ENCODE measurements around the gene CTNNA2. TPM values are rescaled to one million over a fixed set of nuclear protein-coding genes. Genes with fewer than 3 reads are reported as not detected.

CTNNA2 gene
- polyA plus RNA-seq, 1 of the 3 experiments (the other 2 are of a cell fraction), result 0.30 TPM

- POLR2A ChIA-PET, result no interaction called here
- Histone ChIP-seq H3K36me3 (replicated peaks in 1 of 2; ENCODE audit: control insufficient read depth in 1 of 2, insufficient read depth in 2 of 2, low read length in 1 of 2) (no peaks in the 10 kb centered on the region), H3K79me2 (ENCODE audit: insufficient read depth) (no peaks in the 10 kb centered on the region), H2AFZ (ENCODE audit: low read depth) (no peak overlapping the region), H3F3A (replicated peaks; ENCODE audit: insufficient read depth) (no peaks in the 10 kb centered on the region), H4K20me1 (ENCODE audit: insufficient read depth) (no peaks in the 10 kb centered on the region), H3K4me3 (ENCODE audit: low read depth in 2 of 2, low read length in 1 of 2) (no peak overlapping the region), H3K9me3 (no peaks in the 10 kb centered on the region), H3K9me2 (no peaks in the 10 kb centered on the region), H3K27me3 (ENCODE audit: insufficient read depth) (no peaks in the 10 kb centered on the region), H3K27ac (ENCODE audit: low read depth in 2 of 2, low read length in 1 of 2) (peak overlapping the region in 1 of 2 experiments; percentile 37; a peak in 2 of 4 replicates), H3K4me2 (0 out of 2 replicates have a peak overlapping the region, but pooled peaks have one; percentile 45), H3K4me1 (ENCODE audit: control insufficient read depth in 1 of 2, insufficient read depth in 2 of 2, low read depth in 1 of 2, low read length in 1 of 2) (peaks cover 0 to 8% of the 10 kb centered on the region in 2 experiments; a peak in 1 of 4 replicates), H3K9ac (no peak overlapping the region)
- WGBS (ENCODE audit: low lambda C conversion rate), result 15% methylated on average over 1 of the region's 1 CpG
- no peak for DNase-seq
- CTCF ChIA-PET, result no interaction called here
- TF ChIP-seq FOSL2 (IDR thresholded peaks at IDR 0.05; ENCODE audit: borderline replicate concordance, low read depth) (peak; percentile 79), GATA2 (CRISPR knock-in tag; IDR thresholded peaks at IDR 0.05) (no peak), MEF2A (IDR thresholded peaks at IDR 0.05; ENCODE audit: borderline replicate concordance, low read depth) (0 out of 2 replicates have a peak, but pooled peaks have one; percentile 35), TAF1 (IDR thresholded peaks at IDR 0.05; ENCODE audit: borderline replicate concordance, low read depth, low read length) (no peak), RCOR1 (IDR thresholded peaks at IDR 0.05; ENCODE audit: low read length) (no peak), SIN3A (IDR thresholded peaks at IDR 0.05; ENCODE audit: borderline replicate concordance, low read depth, low read length) (no peak), SMC3 (IDR thresholded peaks at IDR 0.05; ENCODE audit: low read depth, low read length) (no peak), TCF12 (IDR thresholded peaks at IDR 0.05) (peak; percentile 57), YY1 (IDR thresholded peaks at IDR 0.05; ENCODE audit: low read depth) (no peak), EZH2phosphoT487 (IDR thresholded peaks at IDR 0.05; ENCODE audit: borderline replicate concordance, low read depth) (no peak), RFX5 (IDR thresholded peaks at IDR 0.05; ENCODE audit: low read length) (no peak), MXI1 (IDR thresholded peaks at IDR 0.05; ENCODE audit: low read depth, low read length) (no peak), MAX (IDR thresholded peaks at IDR 0.05; ENCODE audit: low read depth) (no peak), GABPA (IDR thresholded peaks at IDR 0.05; ENCODE audit: low read depth) (no peak), EP300 (IDR thresholded peaks at IDR 0.05; ENCODE audit: borderline replicate concordance in 1 of 2, low read depth in 1 of 2, low read length in 1 of 2) (peak in 1 of 2 experiments; percentile 46; a peak in 1 of 4 replicates), FOXM1 (IDR thresholded peaks at IDR 0.05; ENCODE audit: low read depth) (no peak), FOXJ3 (CRISPR knock-in tag; IDR thresholded peaks at IDR 0.05) (no peak), ELF1 (IDR thresholded peaks at IDR 0.05) (no peak), RAD21 (IDR thresholded peaks at IDR 0.05; ENCODE audit: low read length) (no peak), NRF1 (IDR thresholded peaks at IDR 0.05; ENCODE audit: low read depth, low read length) (no peak), TEAD4 (IDR thresholded peaks at IDR 0.05; ENCODE audit: borderline replicate concordance, insufficient read depth) (no peak), CHD2 (IDR thresholded peaks at IDR 0.05; ENCODE audit: low read length, partially characterized antibody) (no peak), JUND (IDR thresholded peaks at IDR 0.05) (peak; percentile 41; the same call in 1 of the 2 replicates), RXRA (IDR thresholded peaks at IDR 0.05; ENCODE audit: borderline replicate concordance, low read depth) (no peak)
- TF ChIP-seq, protein P1, sequence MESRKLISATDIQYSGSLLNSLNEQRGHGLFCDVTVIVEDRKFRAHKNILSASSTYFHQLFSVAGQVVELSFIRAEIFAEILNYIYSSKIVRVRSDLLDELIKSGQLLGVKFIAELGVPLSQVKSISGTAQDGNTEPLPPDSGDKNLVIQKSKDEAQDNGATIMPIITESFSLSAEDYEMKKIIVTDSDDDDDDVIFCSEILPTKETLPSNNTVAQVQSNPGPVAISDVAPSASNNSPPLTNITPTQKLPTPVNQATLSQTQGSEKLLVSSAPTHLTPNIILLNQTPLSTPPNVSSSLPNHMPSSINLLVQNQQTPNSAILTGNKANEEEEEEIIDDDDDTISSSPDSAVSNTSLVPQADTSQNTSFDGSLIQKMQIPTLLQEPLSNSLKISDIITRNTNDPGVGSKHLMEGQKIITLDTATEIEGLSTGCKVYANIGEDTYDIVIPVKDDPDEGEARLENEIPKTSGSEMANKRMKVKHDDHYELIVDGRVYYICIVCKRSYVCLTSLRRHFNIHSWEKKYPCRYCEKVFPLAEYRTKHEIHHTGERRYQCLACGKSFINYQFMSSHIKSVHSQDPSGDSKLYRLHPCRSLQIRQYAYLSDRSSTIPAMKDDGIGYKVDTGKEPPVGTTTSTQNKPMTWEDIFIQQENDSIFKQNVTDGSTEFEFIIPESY (IDR thresholded peaks at IDR 0.05; ENCODE audit: borderline replicate concordance, low read depth), result no peak
- TF ChIP-seq, protein P2, sequence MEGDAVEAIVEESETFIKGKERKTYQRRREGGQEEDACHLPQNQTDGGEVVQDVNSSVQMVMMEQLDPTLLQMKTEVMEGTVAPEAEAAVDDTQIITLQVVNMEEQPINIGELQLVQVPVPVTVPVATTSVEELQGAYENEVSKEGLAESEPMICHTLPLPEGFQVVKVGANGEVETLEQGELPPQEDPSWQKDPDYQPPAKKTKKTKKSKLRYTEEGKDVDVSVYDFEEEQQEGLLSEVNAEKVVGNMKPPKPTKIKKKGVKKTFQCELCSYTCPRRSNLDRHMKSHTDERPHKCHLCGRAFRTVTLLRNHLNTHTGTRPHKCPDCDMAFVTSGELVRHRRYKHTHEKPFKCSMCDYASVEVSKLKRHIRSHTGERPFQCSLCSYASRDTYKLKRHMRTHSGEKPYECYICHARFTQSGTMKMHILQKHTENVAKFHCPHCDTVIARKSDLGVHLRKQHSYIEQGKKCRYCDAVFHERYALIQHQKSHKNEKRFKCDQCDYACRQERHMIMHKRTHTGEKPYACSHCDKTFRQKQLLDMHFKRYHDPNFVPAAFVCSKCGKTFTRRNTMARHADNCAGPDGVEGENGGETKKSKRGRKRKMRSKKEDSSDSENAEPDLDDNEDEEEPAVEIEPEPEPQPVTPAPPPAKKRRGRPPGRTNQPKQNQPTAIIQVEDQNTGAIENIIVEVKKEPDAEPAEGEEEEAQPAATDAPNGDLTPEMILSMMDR (IDR thresholded peaks at IDR 0.05), result no peak
- TF ChIP-seq, protein P3, sequence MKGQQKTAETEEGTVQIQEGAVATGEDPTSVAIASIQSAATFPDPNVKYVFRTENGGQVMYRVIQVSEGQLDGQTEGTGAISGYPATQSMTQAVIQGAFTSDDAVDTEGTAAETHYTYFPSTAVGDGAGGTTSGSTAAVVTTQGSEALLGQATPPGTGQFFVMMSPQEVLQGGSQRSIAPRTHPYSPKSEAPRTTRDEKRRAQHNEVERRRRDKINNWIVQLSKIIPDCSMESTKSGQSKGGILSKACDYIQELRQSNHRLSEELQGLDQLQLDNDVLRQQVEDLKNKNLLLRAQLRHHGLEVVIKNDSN (IDR thresholded peaks at IDR 0.05; ENCODE audit: borderline replicate concordance, low read depth), result no peak
- TF ChIP-seq, protein P4, sequence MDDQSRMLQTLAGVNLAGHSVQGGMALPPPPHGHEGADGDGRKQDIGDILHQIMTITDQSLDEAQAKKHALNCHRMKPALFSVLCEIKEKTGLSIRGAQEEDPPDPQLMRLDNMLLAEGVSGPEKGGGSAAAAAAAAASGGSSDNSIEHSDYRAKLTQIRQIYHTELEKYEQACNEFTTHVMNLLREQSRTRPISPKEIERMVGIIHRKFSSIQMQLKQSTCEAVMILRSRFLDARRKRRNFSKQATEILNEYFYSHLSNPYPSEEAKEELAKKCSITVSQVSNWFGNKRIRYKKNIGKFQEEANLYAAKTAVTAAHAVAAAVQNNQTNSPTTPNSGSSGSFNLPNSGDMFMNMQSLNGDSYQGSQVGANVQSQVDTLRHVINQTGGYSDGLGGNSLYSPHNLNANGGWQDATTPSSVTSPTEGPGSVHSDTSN (IDR thresholded peaks at IDR 0.05), result peak; percentile 15; the same call in 1 of the 2 replicates
- TF ChIP-seq, protein P5, sequence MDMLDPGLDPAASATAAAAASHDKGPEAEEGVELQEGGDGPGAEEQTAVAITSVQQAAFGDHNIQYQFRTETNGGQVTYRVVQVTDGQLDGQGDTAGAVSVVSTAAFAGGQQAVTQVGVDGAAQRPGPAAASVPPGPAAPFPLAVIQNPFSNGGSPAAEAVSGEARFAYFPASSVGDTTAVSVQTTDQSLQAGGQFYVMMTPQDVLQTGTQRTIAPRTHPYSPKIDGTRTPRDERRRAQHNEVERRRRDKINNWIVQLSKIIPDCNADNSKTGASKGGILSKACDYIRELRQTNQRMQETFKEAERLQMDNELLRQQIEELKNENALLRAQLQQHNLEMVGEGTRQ (IDR thresholded peaks at IDR 0.05; ENCODE audit: borderline replicate concordance, low read depth, low read length), result no peak
Observed at GRCh38 chr2:80102026-80102425, 589.2 kb downstream of the CTNNA2 start.

Measured in SK-N-SH (cell line).